Osteocyte (in vitro differentiated cells): ENCODE data around the gene PCGF6. TPM values are rescaled to one million over a fixed set of nuclear protein-coding genes. Genes with fewer than 3 reads are reported as not detected.

ENCODE experiments used
- DNase-seq: peaks from one replicate; pipeline ENCODE4 v3.0.0; 2021; ENCODE audit warnings: mixed read lengths; ENCODE audit not compliant: unreplicated experiment; ENCODE audit errors: extremely low spot score
- H3K27ac Mint-ChIP-seq: one replicate; pipeline ENCODE4 v1.8.0; 2021; ENCODE audit warnings: mild to moderate bottlenecking, mixed read lengths; ENCODE audit not compliant: unreplicated experiment
- H3K27me3 Mint-ChIP-seq: one replicate; pipeline ENCODE4 v1.8.0; 2021; ENCODE audit warnings: mixed read lengths; ENCODE audit not compliant: unreplicated experiment
- H3K36me3 Mint-ChIP-seq: one replicate; pipeline ENCODE4 v1.8.0; 2021; ENCODE audit warnings: mixed read lengths; ENCODE audit not compliant: unreplicated experiment
- H3K4me1 Mint-ChIP-seq: one replicate; pipeline ENCODE4 v1.8.0; 2021; ENCODE audit warnings: mixed read lengths; ENCODE audit not compliant: unreplicated experiment
- H3K4me3 Mint-ChIP-seq: one replicate; pipeline ENCODE4 v1.8.0; 2021; ENCODE audit warnings: mild to moderate bottlenecking, moderate library complexity, mixed read lengths; ENCODE audit not compliant: unreplicated experiment
- H3K9me3 Mint-ChIP-seq: one replicate; pipeline ENCODE4 v1.8.0; 2021; ENCODE audit warnings: mixed read lengths; ENCODE audit not compliant: unreplicated experiment
- long read RNA-seq: library from polyadenylated mRNA; unstranded; transcript quantifications from one replicate; pipeline ENCODE4 v2.0.0, GENCODE V29; 2021
- total RNA-seq: library from RNA; stranded (reverse); gene quantifications from 2 replicates; pipeline ENCODE4 v1.2.1, GENCODE V29; 2021
- TF ChIP-seq, protein P1 (sequence below): fragments of 200-600 bp; sonication (generic); IDR thresholded peaks from 2 replicates; pipeline ENCODE4 v1.5.0; 2021; ENCODE audit warnings: antibody characterized with exemption, mild to moderate bottlenecking, moderate library complexity

Gene PCGF6
- total RNA-seq: 12.3 and 14.2 TPM in 2 replicates
- long read RNA-seq, transcript PCGF6-202 (10 exons, 2,230 nt): major isoform, 68 of 89 reads
- long read RNA-seq, partial matches to known transcripts: 2 of 89 reads
- long read RNA-seq, other reads (novel, unspliced or antisense): 18 of 89 reads

DNA sequence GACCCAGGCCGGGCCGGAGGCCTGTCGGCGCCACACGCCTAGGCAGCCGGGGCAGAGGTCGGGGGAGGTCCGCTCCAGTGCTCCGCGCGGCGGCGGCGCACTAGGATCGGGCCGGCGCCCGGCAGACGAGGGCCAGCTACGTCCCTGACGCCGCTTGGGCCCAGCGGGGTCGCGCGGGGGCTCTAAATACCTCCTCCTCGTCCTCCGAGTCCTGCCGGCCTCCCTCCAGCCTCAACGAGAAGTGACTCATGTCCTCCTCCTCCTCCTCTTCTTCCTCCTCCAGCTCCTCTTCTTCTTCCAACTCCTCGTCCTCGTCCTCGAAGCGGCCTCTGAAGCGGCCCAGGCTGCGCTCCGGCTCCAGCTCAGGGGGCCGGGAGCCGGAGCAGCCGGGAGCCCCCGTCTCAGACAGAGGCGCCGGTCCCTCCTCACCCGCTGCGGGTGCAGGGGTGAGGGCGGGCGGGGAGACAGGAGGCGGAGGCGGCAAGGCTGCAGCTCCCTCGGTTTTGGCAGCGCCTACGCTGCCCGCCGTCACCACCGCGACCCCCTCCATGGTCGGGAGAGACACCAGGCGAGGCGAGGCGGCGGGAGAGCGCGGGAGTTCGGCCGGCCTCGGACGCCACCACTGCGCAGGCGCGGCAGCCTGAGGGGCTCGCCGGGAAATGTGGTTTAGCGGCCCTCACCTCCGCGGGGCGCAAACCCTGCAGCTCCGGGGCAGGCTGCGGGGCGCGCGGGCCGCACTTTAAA lies at the start of gene PCGF6:
TSS of gene PCGF6 (minus strand) at position 624 of the 744 bp plus-strand sequence. CDS start at position 550, 74 bp downstream.
- Mint-ChIP-seq H3K27me3 (no peaks in the 10 kb centered on the region), H3K36me3 (peaks cover 12% of the 10 kb centered on the region), H3K4me3 (peak within 1 kb of the TSS; percentile 95), H3K4me1 (peaks cover 13% of the 10 kb centered on the region), H3K27ac (peak within 1 kb of the TSS; percentile 93), H3K9me3 (no peaks in the 10 kb centered on the region)
- DNase-seq: peak; percentile 96
- TF ChIP-seq, protein P1, sequence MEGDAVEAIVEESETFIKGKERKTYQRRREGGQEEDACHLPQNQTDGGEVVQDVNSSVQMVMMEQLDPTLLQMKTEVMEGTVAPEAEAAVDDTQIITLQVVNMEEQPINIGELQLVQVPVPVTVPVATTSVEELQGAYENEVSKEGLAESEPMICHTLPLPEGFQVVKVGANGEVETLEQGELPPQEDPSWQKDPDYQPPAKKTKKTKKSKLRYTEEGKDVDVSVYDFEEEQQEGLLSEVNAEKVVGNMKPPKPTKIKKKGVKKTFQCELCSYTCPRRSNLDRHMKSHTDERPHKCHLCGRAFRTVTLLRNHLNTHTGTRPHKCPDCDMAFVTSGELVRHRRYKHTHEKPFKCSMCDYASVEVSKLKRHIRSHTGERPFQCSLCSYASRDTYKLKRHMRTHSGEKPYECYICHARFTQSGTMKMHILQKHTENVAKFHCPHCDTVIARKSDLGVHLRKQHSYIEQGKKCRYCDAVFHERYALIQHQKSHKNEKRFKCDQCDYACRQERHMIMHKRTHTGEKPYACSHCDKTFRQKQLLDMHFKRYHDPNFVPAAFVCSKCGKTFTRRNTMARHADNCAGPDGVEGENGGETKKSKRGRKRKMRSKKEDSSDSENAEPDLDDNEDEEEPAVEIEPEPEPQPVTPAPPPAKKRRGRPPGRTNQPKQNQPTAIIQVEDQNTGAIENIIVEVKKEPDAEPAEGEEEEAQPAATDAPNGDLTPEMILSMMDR: no peak

- Mint-ChIP-seq H3K36me3 (peaks cover 16% of the 10 kb centered on the region), H3K27ac (peak overlapping the region; percentile 95), H3K27me3 (no peaks in the 10 kb centered on the region), H3K4me1 (peaks cover 49% of the 10 kb centered on the region), H3K4me3 (peak overlapping the region; percentile 97), H3K9me3 (no peaks in the 10 kb centered on the region)
- no peak for DNase-seq
- TF ChIP-seq, protein P1: no peak
Observed at GRCh38 chr10:103397191-103397825, 46.4 kb upstream of the PCGF6 start.

- TF ChIP-seq, protein P1: no peak
- H3K27ac Mint-ChIP-seq: peak overlapping the region; percentile 95
- no peak for DNase-seq
- peaks cover 21% of the 10 kb centered on the region for H3K36me3 Mint-ChIP-seq
- peaks cover 49% of the 10 kb centered on the region for H3K4me1 Mint-ChIP-seq
- H3K9me3 Mint-ChIP-seq: no peaks in the 10 kb centered on the region
- peak overlapping the region; percentile 97 for H3K4me3 Mint-ChIP-seq
- no peaks in the 10 kb centered on the region for H3K27me3 Mint-ChIP-seq
Observed at GRCh38 chr10:103396789-103397087, 45.8 kb upstream of the PCGF6 start.

DNA sequence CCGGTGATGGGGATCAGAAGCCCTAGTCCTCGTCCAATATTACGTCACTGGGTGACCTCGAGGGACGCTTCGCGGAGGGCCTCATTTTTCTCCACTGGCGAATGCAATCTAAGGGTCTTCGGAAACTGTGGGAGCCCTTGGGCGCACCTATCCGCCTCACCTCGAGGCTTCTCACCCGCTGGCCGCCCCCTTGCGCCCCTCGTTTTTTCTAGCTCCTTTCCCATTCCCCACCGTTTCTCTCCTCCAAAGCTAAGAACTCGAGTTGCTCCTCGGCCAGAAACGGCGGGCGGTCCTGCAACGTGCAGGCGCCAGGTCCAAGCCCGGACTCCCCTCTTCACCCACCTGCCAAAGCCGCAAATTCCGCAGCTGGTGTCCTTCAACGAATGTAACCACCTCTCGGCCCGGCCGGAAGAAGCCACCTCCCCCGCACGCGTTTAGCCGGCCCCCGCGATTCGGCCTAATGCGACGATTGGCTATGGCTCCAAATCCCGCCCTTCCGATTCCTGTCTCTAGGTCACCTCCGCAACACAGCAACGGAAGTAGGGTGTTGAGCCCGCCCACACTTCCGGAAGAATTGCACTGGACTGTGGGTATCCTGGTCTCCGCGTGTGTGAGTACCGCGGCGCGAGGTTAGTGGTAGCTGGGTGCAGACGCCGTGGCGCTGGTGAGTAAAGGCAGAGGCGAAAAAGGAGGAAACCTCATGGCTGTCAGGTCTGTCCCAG lies 45.3 kb upstream of the PCGF6 start, which contains the start of the genes ATP5MK and PDCD11:
TSS of gene ATP5MK (minus strand) at position 409 of the 722 bp plus-strand sequence. CDS start 4,018 bp downstream, outside the sequence.
TSS of gene PDCD11 (plus strand) at position 560 of the 722 bp plus-strand sequence. CDS start 1,801 bp downstream, outside the sequence.
- Mint-ChIP-seq H3K4me3 (peak within 1 kb of the TSS; percentile 97), H3K27me3 (no peaks in the 10 kb centered on the region), H3K27ac (peak within 1 kb of the TSS; percentile 95), H3K4me1 (peaks cover 49% of the 10 kb centered on the region), H3K9me3 (no peaks in the 10 kb centered on the region), H3K36me3 (peaks cover 22% of the 10 kb centered on the region)
- TF ChIP-seq, protein P1: peak; percentile 31
- DNase-seq: peak; percentile 97
